GM18861 (cell line): Measurements from ENCODE around the gene NUPR1.
"Not testable (repeated sequence)": the region's sequence is repeated elsewhere in the genome, so short reads cannot be mapped to it uniquely, and the experiment has no call there.

ENCODE experiments used
- ATAC-seq: cut with Tn5 transposase; IDR thresholded peaks from one replicate; pipeline ENCODE4 v1.9.1; 2021; ENCODE audit not compliant: unreplicated experiment

Gene NUPR1

GRCh38 chr16:28555561-28555960 is 16.8 kb upstream of the NUPR1 start:
- no peak for ATAC-seq

GRCh38 chr16:28554634-28555423 is 16.1 kb upstream of the NUPR1 start:
- ATAC-seq = peak; percentile 5

GRCh38 chr16:28553776-28554633 is 15.2 kb upstream of the NUPR1 start, which contains the start of gene SGF29:
Gene SGF29 (plus strand): TSS chr16:28553920. CDS start chr16:28581070, 27,150 bp downstream.
- ATAC-seq = peak; percentile 72

- no peak for ATAC-seq
Measured at GRCh38 chr16:28549301-28549899, 10.6 kb upstream of the NUPR1 start.

GRCh38 chr16:28548306-28548802 is 9.6 kb upstream of the NUPR1 start:
- no peak for ATAC-seq

- ATAC-seq = no peak
Measured at GRCh38 chr16:28546626-28547025, 7.9 kb upstream of the NUPR1 start.

- ATAC-seq = not testable (repeated sequence)
Measured at GRCh38 chr16:28545964-28546363, 7.2 kb upstream of the NUPR1 start.

- no peak for ATAC-seq
Measured at GRCh38 chr16:28544998-28545397, 6.2 kb upstream of the NUPR1 start.

GRCh38 chr16:28543072-28543471 is 4.3 kb upstream of the NUPR1 start:
- ATAC-seq = no peak

- no peak for ATAC-seq
Measured at GRCh38 chr16:28542646-28543045, 3.9 kb upstream of the NUPR1 start.

- ATAC-seq = no peak
Measured at GRCh38 chr16:28540346-28540745, 1.6 kb upstream of the NUPR1 start.

GRCh38 chr16:28537964-28538732 is 626 bp downstream of the NUPR1 start:
- ATAC-seq = no peak

- ATAC-seq = no peak
Measured at GRCh38 chr16:28537076-28537475, 1.7 kb downstream of the NUPR1 start.

GRCh38 chr16:28534542-28535373 is 4.0 kb downstream of the NUPR1 start:
- no peak for ATAC-seq

- ATAC-seq = no peak
Measured at GRCh38 chr16:28532940-28533647, 5.7 kb downstream of the NUPR1 start.

- no peak for ATAC-seq
Measured at GRCh38 chr16:28531777-28532744, 6.7 kb downstream of the NUPR1 start.

- no peak for ATAC-seq
Measured at GRCh38 chr16:28529124-28529523, 9.7 kb downstream of the NUPR1 start.

GRCh38 chr16:28528463-28528867 is 10.3 kb downstream of the NUPR1 start:
- ATAC-seq = no peak
